K562 (cell line): ENCODE data around the gene OLFML2A. TPM values are rescaled to one million over a fixed set of nuclear protein-coding genes. Genes with fewer than 3 reads are reported as not detected.

Source experiments
- BMI1 ChIP-seq: fragments of 150-350 bp; IDR thresholded peaks from 2 replicates; pipeline ENCODE4 v1.6.1; 2014; ENCODE audit warnings: low read length
- BRD4 ChIP-seq: fragments of 200-600 bp; sonication (generic); IDR thresholded peaks from 2 replicates; pipeline ENCODE4 v1.6.1; 2017; ENCODE audit warnings: inconsistent platforms
- CHD1 ChIP-seq: fragments of 200-600 bp; sonication (generic); IDR thresholded peaks from one replicate; pipeline ENCODE4 v1.6.1; 2012; ENCODE audit warnings: mild to moderate bottlenecking, moderate library complexity, low read length, inconsistent platforms
- EHMT2 ChIP-seq: fragments of 450-650 bp; IDR thresholded peaks from 2 replicates; pipeline ENCODE4 v1.6.1; 2018; ENCODE audit warnings: antibody characterized with exemption
- HMGXB4 ChIP-seq: sonication (generic); formaldehyde crosslinking; IDR thresholded peaks from 2 replicates; pipeline ENCODE4 v1.8.1; 2023; ENCODE audit warnings: mild to moderate bottlenecking, missing genetic modification reagents
- HNRNPL ChIP-seq: fragments of 200-400 bp; formaldehyde crosslinking; IDR thresholded peaks from 2 replicates; pipeline ENCODE4 v1.6.1; 2017; ENCODE audit warnings: low read depth, mild to moderate bottlenecking, low read length
- HNRNPLL ChIP-seq: fragments of 200-400 bp; formaldehyde crosslinking; IDR thresholded peaks from 2 replicates; pipeline ENCODE4 v1.6.1; 2017; ENCODE audit warnings: low read length, low read depth, mild to moderate bottlenecking; ENCODE audit not compliant: poor library complexity, severe bottlenecking
- KAT2B ChIP-seq: IDR thresholded peaks from one replicate; pipeline ENCODE4 v1.6.1; 2012; ENCODE audit warnings: low read depth, mild to moderate bottlenecking, control low read depth, inconsistent platforms, low read length, moderate library complexity
- POLR2G ChIP-seq: fragments of 200-400 bp; formaldehyde crosslinking; IDR thresholded peaks from 2 replicates; pipeline ENCODE4 v1.6.1; 2017; ENCODE audit warnings: low read depth, mild to moderate bottlenecking, antibody characterized with exemption, low read length, moderate library complexity
- RB1 ChIP-seq: fragments of 450-650 bp; IDR thresholded peaks from 2 replicates; pipeline ENCODE4 v1.6.1; 2017; ENCODE audit warnings: low read depth, mild to moderate bottlenecking
- SMARCA4 ChIP-seq: fragments of 450-650 bp; IDR thresholded peaks from 2 replicates; pipeline ENCODE4 v1.6.1; 2016
- TFAP4 ChIP-seq: sonication (generic); formaldehyde crosslinking; IDR thresholded peaks from 2 replicates; pipeline ENCODE4 v1.8.0; 2022; ENCODE audit warnings: missing genetic modification reagents, mild to moderate bottlenecking, moderate library complexity, borderline replicate concordance
- ZBTB40 ChIP-seq, 2 experiments: fragments of 450-650 bp in 1 of 2; sonication (generic) in 1 of 2; formaldehyde crosslinking in 1 of 2; IDR thresholded peaks; 2 replicates each; pipeline versions ENCODE4 v1.7.1 to v1.9.0; 2016 to 2022; ENCODE audit warnings: inconsistent platforms in 1 of 2, mild to moderate bottlenecking in 1 of 2, missing genetic modification reagents in 1 of 2
- ZNF311 ChIP-seq: fragments of 250-450 bp; sonication (Bioruptor Pico); IDR thresholded peaks from 2 replicates; pipeline ENCODE4 v1.4.0; 2020; ENCODE audit warnings: mild to moderate bottlenecking, moderate library complexity
- ZNF583 ChIP-seq: fragments of 250-450 bp; sonication (Bioruptor Pico); IDR thresholded peaks from 2 replicates; pipeline ENCODE4 v1.4.0; 2020
- ZNF780A ChIP-seq: fragments of 250-450 bp; sonication (Bioruptor Pico); IDR thresholded peaks from 2 replicates; pipeline ENCODE4 v1.5.0; 2021; ENCODE audit warnings: mild to moderate bottlenecking
- ZNF79 ChIP-seq: fragments of 250-450 bp; sonication (Bioruptor Pico); IDR thresholded peaks from 2 replicates; pipeline ENCODE4 v1.4.0; 2020; ENCODE audit warnings: low read depth, mild to moderate bottlenecking, moderate library complexity
- polyA plus RNA-seq, 8 experiments: library from polyadenylated mRNA; depleted of rRNA in 4 of 8; stranded (reverse) in 5 of 8; unstranded in 3 of 8; fragments of >200 nt; fragmentation: Nextera tagmentation in 2 of 8; fragmentation: Illumina TruSeq in 1 of 8; extraction: Ambion mirVana in 2 of 8; extraction: Trizol in 1 of 8; gene quantifications; 2 replicates each; pipeline versions ENCODE4 v1.2.1 to v1.2.3, GENCODE V29; 2011 to 2014; ENCODE audit warnings: inconsistent platforms in 1 of 8, missing spikeins in 1 of 8
- total RNA-seq, 7 experiments: library from RNA; depleted of rRNA in 6 of 7; stranded (reverse); fragments of >200 nt in 6 of 7; fragmentation: Illumina TruSeq in 2 of 7; extraction: Trizol in 2 of 7; gene quantifications; 2 replicates each; pipeline versions ENCODE4 v1.2.1 to v1.2.3, GENCODE V29; 2011 to 2021; ENCODE audit warnings: low replicate concordance in 1 of 7

OLFML2A gene
- total and polyA plus RNA-seq, 9 of the 15 experiments (the other 6 are each of a cell fraction or from before 2014, with no cell fraction given): 0.16 TPM; not detected in 8

GRCh38 chr9:124852829-124853531, 76.0 kb downstream of the OLFML2A start, which contains the start of gene WDR38 (continued):
- TF ChIP-seq ZBTB40 (IDR thresholded peaks at IDR 0.05) (0 out of 2 replicates have a peak, but pooled peaks have one; percentile 18), ZBTB40 (CRISPR knock-in tag; IDR thresholded peaks at IDR 0.05) (no peak), HMGXB4 (no peak; the same call in 1 of the 2 replicates), ZNF780A (CRISPR knock-in tag) (no peak), ZNF79 (CRISPR knock-in tag) (no peak), ZNF311 (CRISPR knock-in tag) (no peak), TFAP4 (peak; percentile 64; the same call in 1 of the 2 replicates), BRD4 (no peak), HNRNPLL (no peak), POLR2G (peak; percentile 65; the same call in 1 of the 2 replicates), HNRNPL (0 out of 2 replicates have a peak, but pooled peaks have one; percentile 50), SMARCA4 (no peak), ZNF583 (CRISPR knock-in tag) (0 out of 2 replicates have a peak, but pooled peaks have one; percentile 24), RB1 (peak; percentile 93), KAT2B (no peak), CHD1 (no peak), BMI1 (no peak), EHMT2 (no peak)
